GM21360 (cell line): ENCODE data around the gene CAPN5.

Experiments used
- ATAC-seq: cut with Tn5 transposase; IDR thresholded peaks from one replicate; pipeline ENCODE4 v1.9.1; 2021; ENCODE audit warnings: mild to moderate bottlenecking, moderate library complexity; ENCODE audit not compliant: unreplicated experiment

The CAPN5 gene

GRCh38 chr11:77129069-77129841 is 62.5 kb downstream of the CAPN5 start:
- no peak for ATAC-seq

GRCh38 chr11:77129842-77130756 is 63.3 kb downstream of the CAPN5 start:
- no peak for ATAC-seq

GRCh38 chr11:77130763-77131513 is 64.2 kb downstream of the CAPN5 start:
- no peak for ATAC-seq

GRCh38 chr11:77131560-77131959 is 64.8 kb downstream of the CAPN5 start:
- no peak for ATAC-seq

- ATAC-seq: no peak
Observed at GRCh38 chr11:77135069-77135468, 68.3 kb downstream of the CAPN5 start.

- ATAC-seq: no peak
Observed at GRCh38 chr11:77136074-77136473, 69.3 kb downstream of the CAPN5 start.

GRCh38 chr11:77136784-77137420 is 70.1 kb downstream of the CAPN5 start:
- ATAC-seq: no peak

GRCh38 chr11:77137421-77137820 is 70.7 kb downstream of the CAPN5 start:
- no peak for ATAC-seq

- ATAC-seq: no peak
Observed at GRCh38 chr11:77138106-77138649, 71.4 kb downstream of the CAPN5 start.

- ATAC-seq: no peak
Observed at GRCh38 chr11:77139201-77139600, 72.4 kb downstream of the CAPN5 start.

- no peak for ATAC-seq
Observed at GRCh38 chr11:77140231-77140851, 73.6 kb downstream of the CAPN5 start.

GRCh38 chr11:77141034-77141433 is 74.3 kb downstream of the CAPN5 start:
- no peak for ATAC-seq

- ATAC-seq: no peak
Observed at GRCh38 chr11:77141475-77141874, 74.7 kb downstream of the CAPN5 start.

- ATAC-seq: no peak
Observed at GRCh38 chr11:77142091-77142975, 75.6 kb downstream of the CAPN5 start.

- no peak for ATAC-seq
Observed at GRCh38 chr11:77143405-77144020, 76.7 kb downstream of the CAPN5 start.

GRCh38 chr11:77144196-77144856 is 77.6 kb downstream of the CAPN5 start:
- no peak for ATAC-seq

GRCh38 chr11:77144857-77145428 is 78.2 kb downstream of the CAPN5 start:
- ATAC-seq: no peak
